ENCODE results near the gene FAM117A.
"Not testable (repeated sequence)": the region's sequence is repeated elsewhere in the genome, so short reads cannot be mapped to it uniquely, and the experiment has no call there.

Gene FAM117A

DNA sequence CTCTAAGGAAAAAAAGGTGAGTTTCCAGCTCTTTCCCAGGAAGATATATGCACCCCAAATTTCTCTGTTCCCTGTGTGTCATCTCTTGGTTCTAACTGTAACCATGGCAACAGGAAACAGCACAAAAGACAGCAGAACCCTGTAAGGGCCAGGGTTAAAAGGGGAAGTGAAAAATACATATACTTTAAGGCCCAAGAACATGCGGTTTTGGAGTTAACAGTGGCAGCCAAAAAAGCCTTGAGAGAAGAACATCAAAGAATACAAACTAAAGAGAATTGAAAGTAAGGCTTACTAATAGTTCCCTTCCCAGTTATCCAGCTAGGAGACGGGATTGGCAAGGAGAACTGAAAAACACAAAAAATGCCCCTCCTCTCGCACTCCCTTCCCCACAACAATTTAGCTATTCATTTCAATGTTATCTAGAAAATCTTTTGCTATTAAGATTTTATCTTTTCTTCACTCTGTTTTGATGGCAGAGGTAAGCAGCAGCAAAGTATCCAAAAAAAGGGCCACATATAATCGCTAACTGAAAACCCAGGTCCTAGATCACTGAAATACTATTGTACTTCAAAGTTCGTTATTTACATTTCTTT lies 87.6 kb downstream of the FAM117A start:
- DNase-seq, result no peak

DNA sequence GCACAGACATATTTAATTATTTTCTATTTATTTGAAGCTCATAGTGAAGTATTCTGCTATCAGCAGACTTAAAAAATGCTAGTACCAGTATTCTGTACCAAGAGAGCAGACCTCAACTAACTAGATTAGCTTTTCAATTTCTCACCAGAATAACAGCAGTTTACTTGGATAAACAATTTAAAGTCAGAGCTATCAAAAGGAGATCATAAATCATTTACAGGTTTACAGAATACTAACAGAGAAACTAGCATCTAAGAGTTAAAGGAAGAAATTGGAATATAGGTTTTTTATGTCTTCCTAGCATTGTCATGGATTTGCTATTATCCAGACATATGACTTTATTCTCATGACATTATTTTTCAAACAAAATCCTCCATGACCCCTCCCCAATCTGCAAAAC lies 89.4 kb downstream of the FAM117A start:
- DNase-seq, result no peak

DNA sequence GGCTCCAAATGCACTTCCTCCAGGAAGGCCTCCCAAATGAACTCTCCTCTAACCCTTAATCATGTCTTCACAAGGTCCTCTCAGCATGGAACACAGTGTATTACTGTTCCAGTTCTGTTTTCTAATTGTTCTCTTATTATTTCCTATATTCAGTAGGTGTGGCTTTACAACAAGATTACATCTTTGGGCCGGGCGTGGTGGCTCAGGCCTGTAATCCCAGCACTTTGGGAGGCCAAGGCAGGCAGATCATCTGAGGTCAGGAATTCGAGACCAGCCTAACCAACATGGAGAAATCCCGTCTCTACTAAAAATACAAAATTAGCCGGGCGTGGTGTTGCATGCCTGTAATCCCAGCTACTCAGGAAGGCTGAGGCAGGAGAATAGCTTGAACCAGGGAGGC lies 90.3 kb downstream of the FAM117A start:
- not testable (repeated sequence) for DNase-seq

DNA sequence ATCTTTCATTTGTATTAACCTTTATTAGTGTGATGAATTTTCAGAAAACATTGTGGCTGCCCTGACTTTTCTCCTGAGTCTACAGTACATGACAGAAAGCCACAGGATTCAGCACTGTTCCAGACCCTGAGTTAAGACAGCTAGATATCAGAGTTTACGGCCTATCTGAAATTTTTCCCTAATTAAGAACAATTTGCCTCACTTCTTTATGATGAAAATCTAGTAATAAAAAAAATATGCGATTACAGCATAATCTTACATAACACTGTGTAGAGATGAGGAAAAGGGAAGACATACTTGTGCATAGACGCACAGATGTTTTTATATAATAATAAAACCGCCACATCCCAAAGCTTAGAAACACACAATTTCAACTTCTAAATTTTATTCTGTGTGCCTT lies 93.3 kb downstream of the FAM117A start:
- DNase-seq, result no peak

DNA sequence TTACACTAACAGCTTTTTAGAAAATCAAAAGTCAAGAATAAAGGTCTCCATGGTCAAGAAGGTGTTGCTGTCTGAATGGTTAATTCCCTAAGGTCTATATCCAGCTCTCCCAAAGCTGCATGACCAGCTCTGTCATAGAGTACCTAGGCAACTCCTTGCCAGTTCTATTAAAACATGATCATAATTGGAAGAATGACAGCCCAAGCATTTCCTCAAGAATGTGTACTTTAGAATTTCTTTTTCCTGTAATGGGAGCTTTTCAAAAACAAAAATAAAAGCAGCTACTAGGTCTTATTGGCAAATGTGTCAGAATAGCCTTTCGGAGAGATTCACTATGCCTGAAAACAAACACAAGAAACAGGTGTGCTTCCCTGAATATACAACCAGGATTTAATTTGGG lies 93.9 kb downstream of the FAM117A start:
- no peak for DNase-seq

DNA sequence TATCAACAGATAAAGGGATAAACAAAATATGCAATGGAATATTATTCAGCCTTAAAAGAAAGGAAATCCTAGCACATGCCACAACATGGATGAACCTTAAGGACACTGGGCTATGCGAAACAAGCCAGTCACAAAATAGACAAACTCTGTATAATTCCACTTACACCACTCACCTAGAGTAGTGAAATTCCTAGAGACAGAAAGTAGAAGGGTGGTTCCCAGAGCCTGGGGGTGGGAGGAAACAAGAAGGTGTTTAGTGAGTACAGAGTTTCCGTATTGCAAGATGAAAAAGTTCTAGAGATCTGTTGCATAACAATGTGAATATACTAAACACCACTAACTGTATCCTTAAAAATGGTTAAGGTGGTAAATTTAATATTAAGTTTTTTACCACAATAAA lies 96.1 kb downstream of the FAM117A start:
- no peak for DNase-seq

DNA sequence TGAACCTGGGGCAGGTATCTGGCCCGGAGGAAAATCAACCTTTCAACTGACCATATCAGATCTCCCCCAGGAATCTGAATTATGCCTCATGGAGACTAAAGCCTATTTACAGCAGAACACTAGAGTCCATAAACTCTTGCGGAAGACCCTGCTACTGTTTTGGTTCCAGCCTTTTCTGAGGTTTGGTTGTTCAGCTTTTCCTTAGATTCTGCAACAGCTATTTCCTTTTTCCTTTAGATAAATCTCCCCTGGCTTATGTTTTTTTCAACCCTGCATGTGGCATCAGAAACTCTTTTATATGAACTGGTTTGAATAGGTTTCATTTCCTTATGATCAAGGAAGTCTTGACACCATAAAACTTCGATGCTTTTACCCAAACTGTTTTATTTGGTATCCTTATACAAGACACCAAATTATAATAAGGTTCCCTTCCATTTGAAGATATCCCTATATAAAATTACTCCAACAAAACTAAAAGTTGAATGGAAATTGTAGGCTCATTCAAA lies 99.2 kb downstream of the FAM117A start:
- DNase-seq, result no peak
